ENCODE data around the gene NUDC.
"Not testable (repeated sequence)": the region's sequence is repeated elsewhere in the genome, so short reads cannot be mapped to it uniquely, and the experiment has no call there.

The NUDC gene

GRCh38 chr1:26921540-26922430 is at the start of gene NUDC:
Gene NUDC (plus strand): TSS chr1:26921743. CDS start chr1:26921849, 106 bp downstream.
- TF ChIP-seq, protein P1, sequence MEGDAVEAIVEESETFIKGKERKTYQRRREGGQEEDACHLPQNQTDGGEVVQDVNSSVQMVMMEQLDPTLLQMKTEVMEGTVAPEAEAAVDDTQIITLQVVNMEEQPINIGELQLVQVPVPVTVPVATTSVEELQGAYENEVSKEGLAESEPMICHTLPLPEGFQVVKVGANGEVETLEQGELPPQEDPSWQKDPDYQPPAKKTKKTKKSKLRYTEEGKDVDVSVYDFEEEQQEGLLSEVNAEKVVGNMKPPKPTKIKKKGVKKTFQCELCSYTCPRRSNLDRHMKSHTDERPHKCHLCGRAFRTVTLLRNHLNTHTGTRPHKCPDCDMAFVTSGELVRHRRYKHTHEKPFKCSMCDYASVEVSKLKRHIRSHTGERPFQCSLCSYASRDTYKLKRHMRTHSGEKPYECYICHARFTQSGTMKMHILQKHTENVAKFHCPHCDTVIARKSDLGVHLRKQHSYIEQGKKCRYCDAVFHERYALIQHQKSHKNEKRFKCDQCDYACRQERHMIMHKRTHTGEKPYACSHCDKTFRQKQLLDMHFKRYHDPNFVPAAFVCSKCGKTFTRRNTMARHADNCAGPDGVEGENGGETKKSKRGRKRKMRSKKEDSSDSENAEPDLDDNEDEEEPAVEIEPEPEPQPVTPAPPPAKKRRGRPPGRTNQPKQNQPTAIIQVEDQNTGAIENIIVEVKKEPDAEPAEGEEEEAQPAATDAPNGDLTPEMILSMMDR (IDR thresholded peaks at IDR 0.05; ENCODE audit: borderline replicate concordance, control extremely low read depth, extremely low read depth, insufficient read depth, missing control alignments), result no peak
- in situ Hi-C loops (cut with MboI; ENCODE audit: low sequenced_read_pairs, unreplicated experiment), result no loop called here
- DNase-seq (ENCODE audit: low spot score), result peak; percentile 98

DNA sequence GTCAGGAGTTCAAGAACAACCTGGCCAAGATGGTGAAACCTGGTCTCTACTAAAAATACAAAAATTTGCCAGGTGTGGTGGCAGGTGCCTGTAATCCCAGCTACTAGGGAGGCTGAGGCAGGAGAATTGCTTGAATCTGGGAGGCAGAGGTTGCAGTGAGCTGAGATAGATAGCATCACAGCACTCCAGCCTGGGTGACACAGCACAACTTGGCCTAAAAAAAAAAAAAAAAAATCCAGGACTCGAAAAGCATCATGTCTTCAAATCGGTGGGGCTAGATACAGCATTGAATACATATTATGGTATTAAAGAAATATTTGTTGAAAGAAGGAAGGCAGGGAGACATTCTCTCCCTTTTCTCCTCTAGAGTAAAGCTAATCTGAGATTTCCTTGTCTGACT is 48.4 kb upstream of the NUDC start:
- DNase-seq (ENCODE audit: low spot score); in situ Hi-C loops (cut with MboI; ENCODE audit: low sequenced_read_pairs, unreplicated experiment): not testable (repeated sequence)

- in situ Hi-C loops (cut with MboI; ENCODE audit: low sequenced_read_pairs, unreplicated experiment), result no loop called here
- TF ChIP-seq, protein P1 (IDR thresholded peaks at IDR 0.05; ENCODE audit: borderline replicate concordance, control extremely low read depth, extremely low read depth, insufficient read depth, missing control alignments), result no peak
- DNase-seq (ENCODE audit: low spot score), result no peak
These were observed 46.6 kb upstream of the NUDC start for GRCh38 chr1:26874896-26875295.

GRCh38 chr1:26877326-26877725 is 44.2 kb upstream of the NUDC start:
- TF ChIP-seq, protein P1 (IDR thresholded peaks at IDR 0.05; ENCODE audit: borderline replicate concordance, control extremely low read depth, extremely low read depth, insufficient read depth, missing control alignments), result no peak
- DNase-seq (ENCODE audit: low spot score), result no peak
- in situ Hi-C loops (cut with MboI; ENCODE audit: low sequenced_read_pairs, unreplicated experiment), result no loop called here

DNA sequence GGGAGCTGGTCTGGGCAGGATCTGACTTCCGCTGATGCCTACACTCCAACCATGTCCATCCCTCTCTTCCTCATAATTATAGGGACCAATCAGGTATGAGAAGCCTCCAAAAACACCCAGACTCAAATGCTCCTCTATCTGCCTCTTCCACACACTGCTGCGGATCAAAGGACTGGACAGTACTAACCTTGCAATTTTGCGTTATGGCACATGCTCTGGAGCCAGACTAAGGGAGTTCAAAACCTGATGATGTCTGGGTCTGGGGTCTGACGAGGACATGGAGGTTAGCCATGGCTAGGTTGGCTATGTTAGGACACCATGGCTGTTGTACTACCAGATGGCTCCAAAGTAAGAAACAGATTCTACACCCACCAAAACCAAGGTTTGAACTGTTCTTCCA is 41.8 kb upstream of the NUDC start:
- TF ChIP-seq, protein P1 (IDR thresholded peaks at IDR 0.05; ENCODE audit: borderline replicate concordance, control extremely low read depth, extremely low read depth, insufficient read depth, missing control alignments), result no peak
- in situ Hi-C loops (cut with MboI; ENCODE audit: low sequenced_read_pairs, unreplicated experiment), result no loop called here
- no peak for DNase-seq (ENCODE audit: low spot score)

GRCh38 chr1:26881611-26882010 is 39.9 kb upstream of the NUDC start:
- in situ Hi-C loops (cut with MboI; ENCODE audit: low sequenced_read_pairs, unreplicated experiment), result not testable (repeated sequence)

GRCh38 chr1:26882696-26883463 is 38.7 kb upstream of the NUDC start:
- no peak for DNase-seq (ENCODE audit: low spot score)
- in situ Hi-C loops (cut with MboI; ENCODE audit: low sequenced_read_pairs, unreplicated experiment), result no loop called here
- TF ChIP-seq, protein P1 (IDR thresholded peaks at IDR 0.05; ENCODE audit: borderline replicate concordance, control extremely low read depth, extremely low read depth, insufficient read depth, missing control alignments), result no peak

More at GRCh38 chr1:26881611-26882010, 39.9 kb upstream of the NUDC start:
- DNase-seq (ENCODE audit: low spot score), result not testable (repeated sequence)

Data from GM13976 (cell line).